Measurements from ENCODE around the gene DNAJB2.

DNAJB2 gene

GRCh38 chr2:219300022-219300421 is 20.9 kb downstream of the DNAJB2 start:
- no peak overlapping the region for H3K4me3 ChIP-seq (ENCODE audit: low read depth, low read length, poor library complexity, severe bottlenecking)
- H4K20me1 ChIP-seq (ENCODE audit: insufficient read depth, low read length): no peaks in the 10 kb centered on the region
- H3K9me3 ChIP-seq (ENCODE audit: low read length): no peaks in the 10 kb centered on the region
- H3K27ac ChIP-seq (ENCODE audit: low read depth, low read length, poor library complexity, severe bottlenecking): no peak overlapping the region
- no peak overlapping the region for H3K9ac ChIP-seq (ENCODE audit: low read length)
- H3K27me3 ChIP-seq (ENCODE audit: insufficient read depth, low read length): peaks cover 3% of the 10 kb centered on the region; the same call in 1 of the 2 replicates
- peaks cover 9% of the 10 kb centered on the region for H3K4me1 ChIP-seq (ENCODE audit: insufficient read depth, low read length, severe bottlenecking)
- TF ChIP-seq CTCF (IDR thresholded peaks at IDR 0.05; ENCODE audit: low read length) (no peak), EZH2 (IDR thresholded peaks at IDR 0.05; ENCODE audit: borderline replicate concordance, low read length) (no peak)
- no peaks in the 10 kb centered on the region for H3K36me3 ChIP-seq (ENCODE audit: insufficient read depth, low read length)
- H3K9me2 ChIP-seq (ENCODE audit: low read depth, low read length): no peaks in the 10 kb centered on the region
- no peaks in the 10 kb centered on the region for H3K79me2 ChIP-seq (ENCODE audit: insufficient read depth, low read length)
- no peak overlapping the region for H2AFZ ChIP-seq (ENCODE audit: low read length)
- no peaks in the 10 kb centered on the region for H3F3A ChIP-seq (ENCODE audit: insufficient read depth, low read length)
- no peak overlapping the region for H3K4me2 ChIP-seq (ENCODE audit: low read length)

GRCh38 chr2:219302412-219302968 is 23.3 kb downstream of the DNAJB2 start:
- H3K27me3 ChIP-seq (ENCODE audit: insufficient read depth, low read length): 0 out of 2 replicates have a peak, but pooled peaks cover 3% of the 10 kb centered on the region
- no peak overlapping the region for H2AFZ ChIP-seq (ENCODE audit: low read length)
- no peaks in the 10 kb centered on the region for H3K9me2 ChIP-seq (ENCODE audit: low read depth, low read length)
- no peaks in the 10 kb centered on the region for H3K79me2 ChIP-seq (ENCODE audit: insufficient read depth, low read length)
- H3F3A ChIP-seq (ENCODE audit: insufficient read depth, low read length): no peaks in the 10 kb centered on the region
- H3K4me2 ChIP-seq (ENCODE audit: low read length): no peak overlapping the region
- no peaks in the 10 kb centered on the region for H4K20me1 ChIP-seq (ENCODE audit: insufficient read depth, low read length)
- H3K4me3 ChIP-seq (ENCODE audit: low read depth, low read length, poor library complexity, severe bottlenecking): no peak overlapping the region
- no peaks in the 10 kb centered on the region for H3K36me3 ChIP-seq (ENCODE audit: insufficient read depth, low read length)
- TF ChIP-seq CTCF (IDR thresholded peaks at IDR 0.05; ENCODE audit: low read length) (no peak), EZH2 (IDR thresholded peaks at IDR 0.05; ENCODE audit: borderline replicate concordance, low read length) (no peak)
- H3K9me3 ChIP-seq (ENCODE audit: low read length): no peaks in the 10 kb centered on the region
- H3K4me1 ChIP-seq (ENCODE audit: insufficient read depth, low read length, severe bottlenecking): peaks cover 3% of the 10 kb centered on the region
- H3K9ac ChIP-seq (ENCODE audit: low read length): no peak overlapping the region
- H3K27ac ChIP-seq (ENCODE audit: low read depth, low read length, poor library complexity, severe bottlenecking): no peak overlapping the region

- Histone ChIP-seq H3K79me2 (ENCODE audit: insufficient read depth, low read length) (no peaks in the 10 kb centered on the region), H3K9me3 (ENCODE audit: low read length) (no peaks in the 10 kb centered on the region)
Measured at GRCh38 chr2:219304223-219304622, 25.1 kb downstream of the DNAJB2 start.

More at GRCh38 chr2:219304223-219304622, 25.1 kb downstream of the DNAJB2 start:
- no peak overlapping the region for H3K4me2 ChIP-seq (ENCODE audit: low read length)
- H3F3A ChIP-seq (ENCODE audit: insufficient read depth, low read length): no peaks in the 10 kb centered on the region
- no peaks in the 10 kb centered on the region for H3K36me3 ChIP-seq (ENCODE audit: insufficient read depth, low read length)
- H3K27me3 ChIP-seq (ENCODE audit: insufficient read depth, low read length): 0 out of 2 replicates have a peak, but pooled peaks cover 3% of the 10 kb centered on the region
- no peak overlapping the region for H3K4me3 ChIP-seq (ENCODE audit: low read depth, low read length, poor library complexity, severe bottlenecking)
- TF ChIP-seq CTCF (IDR thresholded peaks at IDR 0.05; ENCODE audit: low read length) (no peak), EZH2 (IDR thresholded peaks at IDR 0.05; ENCODE audit: borderline replicate concordance, low read length) (no peak)
- H2AFZ ChIP-seq (ENCODE audit: low read length): no peak overlapping the region
- no peaks in the 10 kb centered on the region for H3K4me1 ChIP-seq (ENCODE audit: insufficient read depth, low read length, severe bottlenecking)
- H3K27ac ChIP-seq (ENCODE audit: low read depth, low read length, poor library complexity, severe bottlenecking): no peak overlapping the region
- H4K20me1 ChIP-seq (ENCODE audit: insufficient read depth, low read length): no peaks in the 10 kb centered on the region
- no peaks in the 10 kb centered on the region for H3K9me2 ChIP-seq (ENCODE audit: low read depth, low read length)
- H3K9ac ChIP-seq (ENCODE audit: low read length): no peak overlapping the region
